Natural killer cell (primary cell): Measurements from ENCODE around the gene CDH23. TPM values are rescaled to one million over a fixed set of nuclear protein-coding genes. Genes with fewer than 3 reads are reported as not detected.

Experiments
- ATAC-seq, 3 donors: fragments of 150-1000 bp in 2 of 3; fragments of 200-7000 bp in 1 of 3; cut with Tn5 transposase; 1 replicate in 1 of 3; 2 replicates in 2 of 3; pipeline ENCODE4 v1.10.0; 2021; ENCODE audit warnings: mild to moderate bottlenecking in 2 of 3, moderate library complexity in 2 of 3
- DNase-seq, 2 donors: peaks; one replicate each; pipeline versions ENCODE4 v3.0.0 to v3.0.0-alpha.2; 2013 to 2021; ENCODE audit warnings: mixed read lengths in 1 of 2
- H3K27ac ChIP-seq: one replicate; pipeline ENCODE4 v1.5.1; 2013; ENCODE audit warnings: mild to moderate bottlenecking, low read length
- H3K27me3 ChIP-seq: one replicate; pipeline ENCODE4 v1.6.1; 2013; ENCODE audit warnings: low read length; ENCODE audit not compliant: control insufficient read depth, insufficient read depth
- H3K36me3 ChIP-seq: one replicate; pipeline ENCODE4 v1.6.1; 2013; ENCODE audit warnings: low read length; ENCODE audit not compliant: control insufficient read depth, insufficient read depth
- H3K4me1 ChIP-seq: one replicate; pipeline ENCODE4 v1.6.1; 2013; ENCODE audit warnings: low read length; ENCODE audit not compliant: control insufficient read depth, insufficient read depth
- H3K4me3 ChIP-seq: one replicate; pipeline ENCODE4 v1.5.1; 2013; ENCODE audit warnings: low read length
- H3K9me3 ChIP-seq: one replicate; pipeline ENCODE4 v1.6.1; 2013; ENCODE audit warnings: low read length; ENCODE audit not compliant: control insufficient read depth, insufficient read depth
- H3K27ac Mint-ChIP-seq, 2 donors: one replicate each; pipeline ENCODE4 v1.8.0; 2022; ENCODE audit warnings: mild to moderate bottlenecking in 2 of 2, mixed read lengths in 2 of 2, moderate library complexity in 1 of 2
- H3K27me3 Mint-ChIP-seq, 2 donors: one replicate each; pipeline ENCODE4 v1.8.0; 2022; ENCODE audit warnings: low read depth in 2 of 2, mixed read lengths in 2 of 2
- H3K36me3 Mint-ChIP-seq: one replicate; pipeline ENCODE4 v1.8.0; 2022; ENCODE audit warnings: mixed read lengths
- H3K4me1 Mint-ChIP-seq, 2 donors: one replicate each; pipeline ENCODE4 v1.8.0; 2022; ENCODE audit warnings: mixed read lengths in 2 of 2
- H3K4me3 Mint-ChIP-seq: one replicate; pipeline ENCODE4 v1.8.0; 2022; ENCODE audit warnings: mild to moderate bottlenecking, moderate library complexity, mixed read lengths
- H3K9me3 Mint-ChIP-seq, 2 donors: one replicate each; pipeline ENCODE4 v1.8.0; 2022; ENCODE audit warnings: mixed read lengths in 2 of 2
- CTCF ChIP-seq: fragments of 200-600 bp; IDR thresholded peaks from one replicate; pipeline ENCODE4 v1.8.0; 2022; ENCODE audit warnings: antibody characterized with exemption
- WGBS: methylation state at CpG from one replicate; pipeline ENCODE4 v1.1.7; 2013; ENCODE audit warnings: missing lambda C conversion rate; ENCODE audit not compliant: insufficient coverage; 5-methylcytosine and 5-hydroxymethylcytosine counted together
- intact Hi-C: fragments of 100-400 bp; cut with micrococcal nuclease; formaldehyde crosslinking; loops from one replicate; pipeline ENCODE4 v1.14.2; 2022
- total RNA-seq, 4 donors: library from RNA; stranded (reverse); fragments of 120-200 nt in 1 of 4; gene quantifications; one replicate each; pipeline versions ENCODE4 v1.2.3 to v1.2.4, GENCODE V29; 2013 to 2022

CDH23 gene
- total RNA-seq, 3 donors from 2014 or later (not counting 1 experiment from before 2014, with no cell fraction given): 1.2 to 6.0 (median 4.3) TPM

GRCh38 chr10:71504168-71504567 lies 107.4 kb downstream of the CDH23 start:
- Histone ChIP-seq H3K9me3 (no peaks in the 10 kb centered on the region), H3K27me3 (no peaks in the 10 kb centered on the region), H3K27ac (no peak overlapping the region), H3K4me3 (no peak overlapping the region), H3K36me3 (no peaks in the 10 kb centered on the region), H3K4me1 (no peaks in the 10 kb centered on the region)
- ATAC-seq (no peak), DNase-seq (no peak)
- peaks cover 0 to 5% of the 10 kb centered on the region in 2 donors for H3K27me3 Mint-ChIP-seq
- no peaks in the 10 kb centered on the region for H3K9me3 Mint-ChIP-seq
- intact Hi-C loops: no loop called here
- 100% methylated on average over 1 of the region's 2 CpGs for WGBS
- H3K36me3 Mint-ChIP-seq: no peaks in the 10 kb centered on the region
- TF ChIP-seq CTCF: no peak
- H3K27ac Mint-ChIP-seq: no peak overlapping the region
- H3K4me3 Mint-ChIP-seq: no peak overlapping the region
- H3K4me1 Mint-ChIP-seq: no peaks in the 10 kb centered on the region

GRCh38 chr10:71504570-71504969 lies 107.8 kb downstream of the CDH23 start:
- TF ChIP-seq CTCF: no peak
- H3K27ac ChIP-seq: no peak overlapping the region
- DNase-seq (no peak), ATAC-seq (no peak)
- no peaks in the 10 kb centered on the region for H3K9me3 ChIP-seq
- Mint-ChIP-seq H3K4me1 (no peaks in the 10 kb centered on the region), H3K9me3 (no peaks in the 10 kb centered on the region), H3K27ac (no peak overlapping the region), H3K4me3 (no peak overlapping the region), H3K36me3 (no peaks in the 10 kb centered on the region), H3K27me3 (peaks cover 0 to 5% of the 10 kb centered on the region in 2 donors)
- no peaks in the 10 kb centered on the region for H3K4me1 ChIP-seq
- intact Hi-C loops: no loop called here
- no peaks in the 10 kb centered on the region for H3K36me3 ChIP-seq
- WGBS: 83% methylated on average over 5 of the region's 5 CpGs
- H3K27me3 ChIP-seq: no peaks in the 10 kb centered on the region
- no peak overlapping the region for H3K4me3 ChIP-seq

DNA sequence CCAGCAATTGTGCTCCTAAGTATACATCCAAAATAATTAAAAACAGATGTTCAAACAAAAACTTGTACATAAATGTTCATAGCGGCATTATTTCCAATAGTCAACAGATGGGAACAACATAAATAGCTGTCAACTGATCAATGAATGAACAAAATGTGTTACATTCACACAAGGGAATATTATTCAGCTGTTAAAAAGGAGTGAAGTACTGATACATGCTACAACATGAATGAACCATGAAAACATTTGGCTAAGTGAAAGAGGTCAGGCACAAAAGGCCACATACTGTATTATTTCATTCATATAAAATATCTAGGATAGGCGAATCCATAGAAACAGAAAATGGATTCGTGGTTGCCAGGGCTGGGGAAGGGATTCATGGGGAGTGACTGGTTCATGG lies 109.1 kb downstream of the CDH23 start:
- H3K27ac ChIP-seq: no peak overlapping the region
- H3K9me3 ChIP-seq: no peaks in the 10 kb centered on the region
- Mint-ChIP-seq H3K27me3 (peaks cover 0 to 5% of the 10 kb centered on the region in 2 donors), H3K4me1 (no peaks in the 10 kb centered on the region), H3K36me3 (no peaks in the 10 kb centered on the region), H3K27ac (no peak overlapping the region), H3K9me3 (no peaks in the 10 kb centered on the region), H3K4me3 (no peak overlapping the region)
- no peak for ATAC-seq
- intact Hi-C loops: no loop called here
- no peak for DNase-seq
- H3K36me3 ChIP-seq: no peaks in the 10 kb centered on the region
- H3K27me3 ChIP-seq: no peaks in the 10 kb centered on the region
- H3K4me3 ChIP-seq: no peak overlapping the region
- no peak for TF ChIP-seq CTCF
- 92% methylated on average over 2 of the region's 3 CpGs for WGBS
- no peaks in the 10 kb centered on the region for H3K4me1 ChIP-seq

GRCh38 chr10:71509444-71509843 lies 112.7 kb downstream of the CDH23 start:
- H3K27ac Mint-ChIP-seq: no peak overlapping the region
- no peak for TF ChIP-seq CTCF
- H3K4me1 Mint-ChIP-seq: no peaks in the 10 kb centered on the region
- 100% methylated on average over 2 of the region's 2 CpGs for WGBS
- H3K4me3 Mint-ChIP-seq: no peak overlapping the region
- H3K27me3 ChIP-seq: no peaks in the 10 kb centered on the region
- DNase-seq (no peak), ATAC-seq (no peak)
- no peaks in the 10 kb centered on the region for H3K9me3 ChIP-seq
- peaks cover 0 to 5% of the 10 kb centered on the region in 2 donors for H3K27me3 Mint-ChIP-seq
- no peak overlapping the region for H3K4me3 ChIP-seq
- no peaks in the 10 kb centered on the region for H3K36me3 ChIP-seq
- no peaks in the 10 kb centered on the region for H3K4me1 ChIP-seq
- no peaks in the 10 kb centered on the region for H3K36me3 Mint-ChIP-seq
- H3K9me3 Mint-ChIP-seq: no peaks in the 10 kb centered on the region
- H3K27ac ChIP-seq: no peak overlapping the region
- intact Hi-C loops: no loop called here
